GM12878 (cell line): Measurements from ENCODE around the gene C5. TPM values are rescaled to one million over a fixed set of nuclear protein-coding genes. Genes with fewer than 3 reads are reported as not detected.

Experiments
- ATAC-seq: fragments of 200-7000 bp; cut with Tn5 transposase; 3 replicates; pipeline ENCODE4 v1.9.1; 2020; ENCODE audit warnings: mild to moderate bottlenecking, moderate library complexity
- BruUV-seq: library from RNA; stranded (reverse); fragments of 400-500 nt; replicated peaks from 2 replicates; lab custom pipeline; 2021; lab: Mats Ljungman, UMichigan
- CTCF ChIA-PET: fragments of 300-600 bp; sonication (Branson Sonifier 250); formaldehyde crosslinking; extraction: SDS; loops from one replicate; lab custom pipeline; 2021; ENCODE audit warnings: inconsistent platforms; lab: Yijun Ruan, JAX
- POLR2A ChIA-PET: fragments of 350-600 bp; formaldehyde crosslinking; extraction: SDS; loops from one replicate; lab custom pipeline; 2021; ENCODE audit warnings: inconsistent platforms; lab: Charles Lee
- RAD21 ChIA-PET: fragments of 300-600 bp; sonication (Branson Sonifier 250); formaldehyde crosslinking; loops from one replicate; lab custom pipeline; 2023; ENCODE audit warnings: antibody characterized with exemption; ENCODE audit not compliant: unreplicated experiment; lab: Charles Lee
- SMC1A ChIA-PET: fragments of 300-600 bp; sonication (Branson Sonifier 250); formaldehyde crosslinking; loops from one replicate; lab custom pipeline; 2023; ENCODE audit not compliant: unreplicated experiment, uncharacterized antibody; lab: Charles Lee
- DNase-seq: peaks from one replicate; pipeline ENCODE4 v3.0.0-alpha.2; 2011; ENCODE audit warnings: low read depth, low spot score
- FAIRE-seq: peaks from 3 replicates; lab custom pipeline; 2011; peaks lifted over from hg19 to GRCh38; lab: Jason Lieb, UNC
- H2AFZ ChIP-seq: 2 replicates; pipeline ENCODE4 v1.6.0; 2011; ENCODE audit warnings: low read depth, low read length, control low read depth; ENCODE audit not compliant: control insufficient read depth
- H3K27ac ChIP-seq: 2 replicates; pipeline ENCODE4 v1.5.1; 2011; ENCODE audit warnings: control low read depth; ENCODE audit not compliant: control insufficient read depth, insufficient read depth
- H3K27me3 ChIP-seq, 2 experiments: replicated peaks in 1 of 2; 2 replicates each; pipeline versions ENCODE4 v1.6.0 to v1.6.1; 2011; ENCODE audit warnings: low read length in 1 of 2; ENCODE audit not compliant: control insufficient read depth in 2 of 2, insufficient read depth in 2 of 2
- H3K36me3 ChIP-seq, 2 experiments: 2 replicates each; pipeline ENCODE4 v1.5.1; 2011; ENCODE audit warnings: low read length in 1 of 2; ENCODE audit not compliant: control insufficient read depth in 2 of 2, insufficient read depth in 2 of 2
- H3K4me1 ChIP-seq: 2 replicates; pipeline ENCODE4 v1.6.1; 2011; ENCODE audit warnings: mild to moderate bottlenecking, low read length, moderate library complexity, mixed read lengths; ENCODE audit not compliant: control insufficient read depth, insufficient read depth
- H3K4me2 ChIP-seq: 2 replicates; pipeline ENCODE4 v1.6.0; 2011; ENCODE audit warnings: control low read depth; ENCODE audit not compliant: control insufficient read depth, insufficient read depth
- H3K4me3 ChIP-seq: fragments of 200-600 bp; sonication (generic); 2 replicates; pipeline ENCODE4 v1.5.1; 2016
- H3K79me2 ChIP-seq: 2 replicates; pipeline ENCODE4 v1.6.0; 2011; ENCODE audit warnings: low read length; ENCODE audit not compliant: control insufficient read depth, insufficient read depth
- H3K9ac ChIP-seq: 2 replicates; pipeline ENCODE4 v1.8.0; 2011; ENCODE audit warnings: low read length, control low read depth, mixed read lengths; ENCODE audit not compliant: control insufficient read depth, insufficient read depth
- H3K9me3 ChIP-seq: replicated peaks from 3 replicates; pipeline ENCODE4 v1.5.1; 2011; ENCODE audit warnings: mild to moderate bottlenecking, low read length; ENCODE audit not compliant: control insufficient read depth, insufficient read depth
- H4K20me1 ChIP-seq: 2 replicates; pipeline ENCODE4 v1.6.0; 2011; ENCODE audit not compliant: control insufficient read depth, insufficient read depth
- CREB1 ChIP-seq: IDR thresholded peaks from 2 replicates; pipeline ENCODE4 v1.6.1; 2012; ENCODE audit warnings: low read depth, mild to moderate bottlenecking, inconsistent platforms
- EZH2 ChIP-seq: IDR thresholded peaks from 2 replicates; pipeline ENCODE4 v1.6.1; 2012; ENCODE audit warnings: low read depth, mild to moderate bottlenecking, control low read depth, inconsistent platforms, low read length, borderline replicate concordance; ENCODE audit not compliant: control insufficient read depth
- FOXK2 ChIP-seq: fragments of 450-650 bp; IDR thresholded peaks from 2 replicates; pipeline ENCODE4 v1.6.1; 2017; ENCODE audit warnings: mild to moderate bottlenecking, moderate library complexity
- GATAD2B ChIP-seq: fragments of 450-650 bp; conservative IDR thresholded peaks from 2 replicates; pipeline ENCODE4 v1.6.1; 2017; ENCODE audit warnings: low read depth, mild to moderate bottlenecking, moderate library complexity
- IKZF1 ChIP-seq: fragments of 450-650 bp; conservative IDR thresholded peaks from 2 replicates; pipeline ENCODE4 v1.6.1; 2017; ENCODE audit warnings: antibody characterized with exemption, mild to moderate bottlenecking
- KAT2A ChIP-seq: conservative IDR thresholded peaks from 2 replicates; pipeline ENCODE4 v1.6.1; 2011; ENCODE audit warnings: low read depth, low read length; ENCODE audit not compliant: control insufficient read depth
- MYB ChIP-seq: fragments of 150-350 bp; IDR thresholded peaks from 2 replicates; pipeline ENCODE4 v1.6.1; 2014; ENCODE audit warnings: mild to moderate bottlenecking, low read depth, low read length, borderline replicate concordance
- NRF1 ChIP-seq: conservative IDR thresholded peaks from 2 replicates; pipeline ENCODE4 v1.6.1; 2011; ENCODE audit warnings: mild to moderate bottlenecking, low read depth, low read length, improper control_type of control experiment
- PAX5 ChIP-seq: IDR thresholded peaks from 2 replicates; pipeline ENCODE4 v1.6.1; 2011; ENCODE audit warnings: low read depth, low read length, borderline replicate concordance
- SMAD1 ChIP-seq: fragments of 450-650 bp; IDR thresholded peaks from 2 replicates; pipeline ENCODE4 v1.6.1; 2018; ENCODE audit warnings: mild to moderate bottlenecking, low read depth; ENCODE audit not compliant: partially characterized antibody
- SPI1 ChIP-seq: IDR thresholded peaks from 2 replicates; pipeline ENCODE4 v1.6.1; 2011; ENCODE audit warnings: low read depth, mild to moderate bottlenecking, low read length, moderate library complexity, borderline replicate concordance; ENCODE audit not compliant: insufficient read depth
- SREBF2 ChIP-seq: IDR thresholded peaks from 2 replicates; pipeline ENCODE4 v1.6.1; 2012; ENCODE audit warnings: mild to moderate bottlenecking, low read length
- ZNF207 ChIP-seq: fragments of 450-650 bp; IDR thresholded peaks from 2 replicates; pipeline ENCODE4 v1.6.1; 2014; ENCODE audit warnings: antibody characterized with exemption, mild to moderate bottlenecking, borderline replicate concordance
- ZNF217 ChIP-seq: fragments of 450-650 bp; IDR thresholded peaks from 2 replicates; pipeline ENCODE4 v1.6.1; 2017; ENCODE audit warnings: antibody characterized with exemption, mild to moderate bottlenecking
- ZSCAN29 ChIP-seq: fragments of 450-650 bp; IDR thresholded peaks from 2 replicates; pipeline ENCODE4 v1.6.1; 2017; ENCODE audit warnings: mild to moderate bottlenecking, moderate library complexity
- ZZZ3 ChIP-seq: IDR thresholded peaks from 2 replicates; pipeline ENCODE4 v1.6.1; 2011; ENCODE audit warnings: low read depth; ENCODE audit not compliant: control insufficient read depth, insufficient read length
- WGBS: methylation state at CpG from one replicate; pipeline ENCODE4 v1.1.6; 2016; ENCODE audit warnings: low lambda C conversion rate; ENCODE audit not compliant: insufficient replicate concordance, insufficient coverage; ENCODE audit errors: missing lambda C conversion rate; 5-methylcytosine and 5-hydroxymethylcytosine counted together
- in situ Hi-C: fragments of 300-500 bp; cut with MboI; formaldehyde crosslinking; loops from 9 replicates; pipeline ENCODE4 v1.14.3; 2018; ENCODE audit warnings: mixed read lengths
- intact Hi-C: fragments of 100-400 bp; cut with micrococcal nuclease; formaldehyde crosslinking; loops from one replicate; pipeline ENCODE4 v1.14.2; 2022; ENCODE audit not compliant: unreplicated experiment
- polyA plus RNA-seq, 11 experiments: library from polyadenylated mRNA; depleted of rRNA in 4 of 11; unstranded in 6 of 11; stranded (reverse) in 5 of 11; fragments of >200 nt; fragmentation: Nextera tagmentation in 4 of 11; fragmentation: Illumina TruSeq in 1 of 11; extraction: Ambion mirVana in 4 of 11; extraction: Trizol in 1 of 11; gene quantifications; 1 replicate in 1 of 11; 2 replicates in 10 of 11; pipeline versions ENCODE4 v1.2.1 to v1.2.3, GENCODE V29; 2011 to 2016; ENCODE audit warnings: inconsistent platforms in 2 of 11, missing spikeins in 2 of 11, low read depth in 1 of 11
- total RNA-seq, 4 experiments: library from RNA; depleted of rRNA in 3 of 4; stranded (reverse); fragments of >200 nt in 3 of 4; fragmentation: Illumina TruSeq in 1 of 4; extraction: Trizol in 1 of 4; gene quantifications; 2 replicates each; pipeline versions ENCODE4 v1.2.1 to v1.2.3, GENCODE V29; 2013 to 2021
- TF ChIP-seq, protein P1 (sequence below): fragments of 450-650 bp; formaldehyde crosslinking; IDR thresholded peaks from 2 replicates; pipeline ENCODE4 v1.4.0; 2020; ENCODE audit warnings: mild to moderate bottlenecking, moderate library complexity
- TF ChIP-seq, protein P2 (sequence below): IDR thresholded peaks from 2 replicates; pipeline ENCODE4 v1.6.1; 2011; ENCODE audit warnings: borderline replicate concordance, low read depth, mild to moderate bottlenecking, moderate library complexity, low read length; ENCODE audit not compliant: insufficient read depth, poor library complexity, severe bottlenecking
- TF ChIP-seq, protein P3 (sequence below): fragments of 450-650 bp; IDR thresholded peaks from 2 replicates; pipeline ENCODE4 v1.6.1; 2016; ENCODE audit warnings: mild to moderate bottlenecking

Gene C5
- total and polyA plus RNA-seq, 10 of the 15 experiments (the other 5 are each of a cell fraction or from before 2014, with no cell fraction given) = 0.39 to 2.2 (median 1.2) TPM

DNA sequence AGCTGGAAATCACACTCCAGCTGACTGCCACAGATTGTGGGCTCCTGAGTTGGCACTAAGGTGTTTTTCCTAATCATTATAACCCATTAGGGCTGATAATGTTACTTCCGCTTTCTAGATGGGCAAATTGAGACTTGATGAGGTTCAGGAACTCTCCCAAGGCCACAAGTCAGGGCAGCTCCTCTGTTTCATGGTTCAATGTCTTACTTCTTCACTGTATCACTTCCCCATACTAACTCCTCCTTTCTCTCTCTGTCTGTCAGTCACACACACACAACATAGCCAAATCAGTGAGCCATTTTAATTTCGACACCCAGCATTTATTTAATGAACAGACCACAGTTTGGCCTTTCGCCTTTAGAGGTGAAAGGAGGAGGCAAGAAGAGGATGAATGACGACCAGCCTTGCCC lies 105.6 kb downstream of the C5 start:
- intact Hi-C loops = no loop called here
- no peak overlapping the region for H3K9ac ChIP-seq
- CTCF ChIA-PET = interaction anchor here (0.7 to 1.4 kb wide), 5 partner anchors 8 to 75 kb away, joined by 3 to 7 read pairs (median 3); no protein-coding TSS in a partner anchor
- WGBS = 16% methylated on average over 4 of the region's 4 CpGs
- FAIRE-seq (peak; percentile 98), ATAC-seq (peak; percentile 100), DNase-seq (peak; percentile 96)
- RAD21 ChIA-PET = interaction anchor here (0.7 to 2.4 kb wide), 4 partner anchors 12 to 67 kb away, joined by 3 to 14 read pairs (median 4); no protein-coding TSS in a partner anchor
- no peaks in the 10 kb centered on the region for H3K36me3 ChIP-seq
- POLR2A ChIA-PET = interaction anchor here (1.0 to 5.2 kb wide), 4 partner anchors 10 to 49 kb away, joined by 3 to 21 read pairs (median 5); no protein-coding TSS in a partner anchor
- no peaks in the 10 kb centered on the region for H4K20me1 ChIP-seq
- peak overlapping the region; percentile 54 for H3K27ac ChIP-seq
- no TSS peak for BruUV-seq
- no peaks in the 10 kb centered on the region for H3K79me2 ChIP-seq
- H3K27me3 ChIP-seq = no peaks in the 10 kb centered on the region
- SMC1A ChIA-PET = interaction anchor here (0.7 to 2.5 kb wide), 9 partner anchors 8 to 57 kb away, joined by 3 to 12 read pairs (median 4); no protein-coding TSS in a partner anchor
- no peaks in the 10 kb centered on the region; the same call in 2 of the 3 replicates for H3K9me3 ChIP-seq
- peak overlapping the region; percentile 65; the same call in 1 of the 2 replicates for H2AFZ ChIP-seq
- H3K4me2 ChIP-seq = peak overlapping the region; percentile 51; the same call in 1 of the 2 replicates
- in situ Hi-C loops = no loop called here
- peaks cover 17% of the 10 kb centered on the region for H3K4me1 ChIP-seq
- no peak overlapping the region for H3K4me3 ChIP-seq
- TF ChIP-seq ZZZ3 (no peak), ZNF207 (no peak; the same call in 1 of the 2 replicates), KAT2A (no peak), SREBF2 (no peak), IKZF1 (peak; percentile 94), NRF1 (no peak), PAX5 (peak; percentile 67; the same call in 1 of the 2 replicates), SMAD1 (no peak), GATAD2B (peak; percentile 63), ZSCAN29 (no peak), SPI1 (peak; percentile 98), FOXK2 (no peak), EZH2 (no peak), CREB1 (0 out of 2 replicates have a peak, but pooled peaks have one; percentile 23), MYB (no peak), ZNF217 (0 out of 2 replicates have a peak, but pooled peaks have one; percentile 23)
- TF ChIP-seq, protein P1, sequence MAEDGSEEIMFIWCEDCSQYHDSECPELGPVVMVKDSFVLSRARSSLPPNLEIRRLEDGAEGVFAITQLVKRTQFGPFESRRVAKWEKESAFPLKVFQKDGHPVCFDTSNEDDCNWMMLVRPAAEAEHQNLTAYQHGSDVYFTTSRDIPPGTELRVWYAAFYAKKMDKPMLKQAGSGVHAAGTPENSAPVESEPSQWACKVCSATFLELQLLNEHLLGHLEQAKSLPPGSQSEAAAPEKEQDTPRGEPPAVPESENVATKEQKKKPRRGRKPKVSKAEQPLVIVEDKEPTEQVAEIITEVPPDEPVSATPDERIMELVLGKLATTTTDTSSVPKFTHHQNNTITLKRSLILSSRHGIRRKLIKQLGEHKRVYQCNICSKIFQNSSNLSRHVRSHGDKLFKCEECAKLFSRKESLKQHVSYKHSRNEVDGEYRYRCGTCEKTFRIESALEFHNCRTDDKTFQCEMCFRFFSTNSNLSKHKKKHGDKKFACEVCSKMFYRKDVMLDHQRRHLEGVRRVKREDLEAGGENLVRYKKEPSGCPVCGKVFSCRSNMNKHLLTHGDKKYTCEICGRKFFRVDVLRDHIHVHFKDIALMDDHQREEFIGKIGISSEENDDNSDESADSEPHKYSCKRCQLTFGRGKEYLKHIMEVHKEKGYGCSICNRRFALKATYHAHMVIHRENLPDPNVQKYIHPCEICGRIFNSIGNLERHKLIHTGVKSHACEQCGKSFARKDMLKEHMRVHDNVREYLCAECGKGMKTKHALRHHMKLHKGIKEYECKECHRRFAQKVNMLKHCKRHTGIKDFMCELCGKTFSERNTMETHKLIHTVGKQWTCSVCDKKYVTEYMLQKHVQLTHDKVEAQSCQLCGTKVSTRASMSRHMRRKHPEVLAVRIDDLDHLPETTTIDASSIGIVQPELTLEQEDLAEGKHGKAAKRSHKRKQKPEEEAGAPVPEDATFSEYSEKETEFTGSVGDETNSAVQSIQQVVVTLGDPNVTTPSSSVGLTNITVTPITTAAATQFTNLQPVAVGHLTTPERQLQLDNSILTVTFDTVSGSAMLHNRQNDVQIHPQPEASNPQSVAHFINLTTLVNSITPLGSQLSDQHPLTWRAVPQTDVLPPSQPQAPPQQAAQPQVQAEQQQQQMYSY (CRISPR knock-in tag) = no peak
- TF ChIP-seq, protein P2, sequence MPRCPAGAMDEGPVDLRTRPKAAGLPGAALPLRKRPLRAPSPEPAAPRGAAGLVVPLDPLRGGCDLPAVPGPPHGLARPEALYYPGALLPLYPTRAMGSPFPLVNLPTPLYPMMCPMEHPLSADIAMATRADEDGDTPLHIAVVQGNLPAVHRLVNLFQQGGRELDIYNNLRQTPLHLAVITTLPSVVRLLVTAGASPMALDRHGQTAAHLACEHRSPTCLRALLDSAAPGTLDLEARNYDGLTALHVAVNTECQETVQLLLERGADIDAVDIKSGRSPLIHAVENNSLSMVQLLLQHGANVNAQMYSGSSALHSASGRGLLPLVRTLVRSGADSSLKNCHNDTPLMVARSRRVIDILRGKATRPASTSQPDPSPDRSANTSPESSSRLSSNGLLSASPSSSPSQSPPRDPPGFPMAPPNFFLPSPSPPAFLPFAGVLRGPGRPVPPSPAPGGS = no peak
- TF ChIP-seq, protein P3, sequence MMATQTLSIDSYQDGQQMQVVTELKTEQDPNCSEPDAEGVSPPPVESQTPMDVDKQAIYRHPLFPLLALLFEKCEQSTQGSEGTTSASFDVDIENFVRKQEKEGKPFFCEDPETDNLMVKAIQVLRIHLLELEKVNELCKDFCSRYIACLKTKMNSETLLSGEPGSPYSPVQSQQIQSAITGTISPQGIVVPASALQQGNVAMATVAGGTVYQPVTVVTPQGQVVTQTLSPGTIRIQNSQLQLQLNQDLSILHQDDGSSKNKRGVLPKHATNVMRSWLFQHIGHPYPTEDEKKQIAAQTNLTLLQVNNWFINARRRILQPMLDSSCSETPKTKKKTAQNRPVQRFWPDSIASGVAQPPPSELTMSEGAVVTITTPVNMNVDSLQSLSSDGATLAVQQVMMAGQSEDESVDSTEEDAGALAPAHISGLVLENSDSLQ = peak; percentile 98
